Astrocyte (in vitro differentiated cells and primary cell): ENCODE data around the gene DNAJC22. TPM values are rescaled to one million over a fixed set of nuclear protein-coding genes. Genes with fewer than 3 reads are reported as not detected.

Source experiments
- DNase-seq: peaks from one replicate; pipeline ENCODE4 v3.0.0-alpha.2; 2010; ENCODE audit warnings: low read depth
- FAIRE-seq: peaks from 2 replicates; lab custom pipeline; 2011; peaks lifted over from hg19 to GRCh38; lab: Jason Lieb, UNC
- H2AFZ ChIP-seq: 2 replicates; pipeline ENCODE4 v1.6.0; 2012; ENCODE audit warnings: low read depth, low read length, inconsistent platforms
- H3K27ac ChIP-seq: 2 replicates; pipeline ENCODE4 v1.5.1; 2011; ENCODE audit warnings: low read depth, low read length, inconsistent platforms
- H3K27me3 ChIP-seq: 2 replicates; pipeline ENCODE4 v1.6.0; 2011; ENCODE audit warnings: low read length, inconsistent platforms; ENCODE audit not compliant: insufficient read depth
- H3K36me3 ChIP-seq: 2 replicates; pipeline ENCODE4 v1.5.1; 2011; ENCODE audit warnings: low read length, inconsistent platforms; ENCODE audit not compliant: insufficient read depth
- H3K4me1 ChIP-seq: 2 replicates; pipeline ENCODE4 v1.5.1; 2011; ENCODE audit warnings: low read length, inconsistent platforms; ENCODE audit not compliant: insufficient read depth
- H3K4me2 ChIP-seq: 2 replicates; pipeline ENCODE4 v1.6.0; 2012; ENCODE audit warnings: low read length, inconsistent platforms
- H3K4me3 ChIP-seq: 2 replicates; pipeline ENCODE4 v1.5.1; 2011; ENCODE audit warnings: low read depth, mild to moderate bottlenecking, low read length, inconsistent platforms; ENCODE audit not compliant: insufficient read depth
- H3K79me2 ChIP-seq: 2 replicates; pipeline ENCODE4 v1.6.0; 2012; ENCODE audit warnings: mild to moderate bottlenecking, low read length, inconsistent platforms; ENCODE audit not compliant: insufficient read depth
- H3K9ac ChIP-seq: 2 replicates; pipeline ENCODE4 v1.6.0; 2012; ENCODE audit warnings: mild to moderate bottlenecking, low read length, inconsistent platforms
- H3K9me3 ChIP-seq: 2 replicates; pipeline ENCODE4 v1.5.1; 2012; ENCODE audit warnings: low read depth, mild to moderate bottlenecking, low read length, inconsistent platforms; ENCODE audit not compliant: insufficient read depth
- H4K20me1 ChIP-seq: 2 replicates; pipeline ENCODE4 v1.6.0; 2012; ENCODE audit warnings: low read length, inconsistent platforms; ENCODE audit not compliant: insufficient read depth
- H3K27ac Mint-ChIP-seq: one replicate; pipeline ENCODE4 v1.8.0; 2021; ENCODE audit warnings: mild to moderate bottlenecking, mixed read lengths; ENCODE audit not compliant: unreplicated experiment
- H3K27me3 Mint-ChIP-seq: one replicate; pipeline ENCODE4 v1.8.0; 2021; ENCODE audit warnings: low read depth, mixed read lengths; ENCODE audit not compliant: unreplicated experiment
- H3K36me3 Mint-ChIP-seq: one replicate; pipeline ENCODE4 v1.8.0; 2021; ENCODE audit warnings: low read depth, mixed read lengths; ENCODE audit not compliant: unreplicated experiment
- H3K4me1 Mint-ChIP-seq: one replicate; pipeline ENCODE4 v1.8.0; 2021; ENCODE audit warnings: low read depth, mixed read lengths; ENCODE audit not compliant: unreplicated experiment
- H3K4me3 Mint-ChIP-seq: one replicate; pipeline ENCODE4 v1.8.0; 2021; ENCODE audit warnings: mild to moderate bottlenecking, moderate library complexity, mixed read lengths; ENCODE audit not compliant: unreplicated experiment
- H3K9me3 Mint-ChIP-seq: one replicate; pipeline ENCODE4 v1.8.0; 2021; ENCODE audit warnings: mild to moderate bottlenecking, mixed read lengths; ENCODE audit not compliant: unreplicated experiment
- EZH2 ChIP-seq: IDR thresholded peaks from 2 replicates; pipeline ENCODE4 v1.6.1; 2012; ENCODE audit warnings: mild to moderate bottlenecking, low read length, inconsistent platforms; ENCODE audit not compliant: insufficient read depth
- total RNA-seq: library from RNA; stranded (reverse); gene quantifications from 2 replicates; pipeline ENCODE4 v1.2.1, GENCODE V29; 2021
- TF ChIP-seq, protein P1 (sequence below): IDR thresholded peaks from 2 replicates; pipeline ENCODE4 v1.5.1; 2011; ENCODE audit warnings: low read depth, mild to moderate bottlenecking, inconsistent platforms, low read length, moderate library complexity; ENCODE audit not compliant: insufficient read depth

The DNAJC22 gene
- total RNA-seq, 1 donor from 2014 or later = 0.52 TPM

DNA sequence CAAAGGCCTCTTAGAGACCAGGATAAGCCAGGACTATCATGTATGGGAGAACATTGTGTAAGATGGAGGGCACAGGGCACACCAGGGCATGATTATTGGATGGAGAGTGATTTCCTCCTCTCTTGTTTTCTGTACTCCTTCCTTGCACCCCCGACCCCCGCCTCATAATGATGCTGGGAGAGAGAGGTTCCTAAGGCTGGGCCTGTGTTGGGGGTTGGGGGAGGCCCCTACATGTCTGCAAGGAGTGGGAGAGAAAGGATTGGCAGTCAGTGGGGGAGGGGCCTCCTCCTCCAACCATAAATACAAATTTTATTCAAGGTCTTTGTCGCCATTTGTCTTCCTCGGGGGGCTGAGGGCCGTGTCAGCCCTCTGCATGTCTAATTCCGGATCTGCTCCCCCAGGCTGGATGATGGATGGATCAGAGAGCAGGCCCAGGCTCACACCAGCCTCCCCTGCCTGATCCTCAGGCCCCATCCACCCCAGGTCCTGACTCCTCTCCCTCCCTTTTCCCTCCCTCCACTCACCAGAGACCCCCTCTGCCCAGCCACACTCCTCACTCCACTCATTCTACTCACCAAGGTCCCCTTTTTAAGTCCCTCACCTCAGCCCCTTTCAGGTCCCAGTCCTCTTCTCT is 7.7 kb upstream of the DNAJC22 start:
- Histone ChIP-seq H3K4me2 (no peak overlapping the region), H3K9ac (no peak overlapping the region), H3K27me3 (peaks cover 82% of the 10 kb centered on the region), H3K4me1 (peaks cover 13% of the 10 kb centered on the region), H3K4me3 (no peak overlapping the region), H3K79me2 (no peaks in the 10 kb centered on the region), H4K20me1 (no peaks in the 10 kb centered on the region), H3K36me3 (no peaks in the 10 kb centered on the region), H3K27ac (no peak overlapping the region), H2AFZ (no peak overlapping the region), H3K9me3 (peaks cover 3% of the 10 kb centered on the region)
- no peak for TF ChIP-seq EZH2
- TF ChIP-seq, protein P1, sequence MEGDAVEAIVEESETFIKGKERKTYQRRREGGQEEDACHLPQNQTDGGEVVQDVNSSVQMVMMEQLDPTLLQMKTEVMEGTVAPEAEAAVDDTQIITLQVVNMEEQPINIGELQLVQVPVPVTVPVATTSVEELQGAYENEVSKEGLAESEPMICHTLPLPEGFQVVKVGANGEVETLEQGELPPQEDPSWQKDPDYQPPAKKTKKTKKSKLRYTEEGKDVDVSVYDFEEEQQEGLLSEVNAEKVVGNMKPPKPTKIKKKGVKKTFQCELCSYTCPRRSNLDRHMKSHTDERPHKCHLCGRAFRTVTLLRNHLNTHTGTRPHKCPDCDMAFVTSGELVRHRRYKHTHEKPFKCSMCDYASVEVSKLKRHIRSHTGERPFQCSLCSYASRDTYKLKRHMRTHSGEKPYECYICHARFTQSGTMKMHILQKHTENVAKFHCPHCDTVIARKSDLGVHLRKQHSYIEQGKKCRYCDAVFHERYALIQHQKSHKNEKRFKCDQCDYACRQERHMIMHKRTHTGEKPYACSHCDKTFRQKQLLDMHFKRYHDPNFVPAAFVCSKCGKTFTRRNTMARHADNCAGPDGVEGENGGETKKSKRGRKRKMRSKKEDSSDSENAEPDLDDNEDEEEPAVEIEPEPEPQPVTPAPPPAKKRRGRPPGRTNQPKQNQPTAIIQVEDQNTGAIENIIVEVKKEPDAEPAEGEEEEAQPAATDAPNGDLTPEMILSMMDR = no peak
- H3K9me3 Mint-ChIP-seq = peaks cover 12% of the 10 kb centered on the region
- peaks cover 3% of the 10 kb centered on the region for H3K4me1 Mint-ChIP-seq
- DNase-seq (no peak), FAIRE-seq (no peak)
- peaks cover 85% of the 10 kb centered on the region for H3K27me3 Mint-ChIP-seq
- H3K36me3 Mint-ChIP-seq = peaks cover 9% of the 10 kb centered on the region
- no peak overlapping the region for H3K4me3 Mint-ChIP-seq
- H3K27ac Mint-ChIP-seq = no peak overlapping the region

DNA sequence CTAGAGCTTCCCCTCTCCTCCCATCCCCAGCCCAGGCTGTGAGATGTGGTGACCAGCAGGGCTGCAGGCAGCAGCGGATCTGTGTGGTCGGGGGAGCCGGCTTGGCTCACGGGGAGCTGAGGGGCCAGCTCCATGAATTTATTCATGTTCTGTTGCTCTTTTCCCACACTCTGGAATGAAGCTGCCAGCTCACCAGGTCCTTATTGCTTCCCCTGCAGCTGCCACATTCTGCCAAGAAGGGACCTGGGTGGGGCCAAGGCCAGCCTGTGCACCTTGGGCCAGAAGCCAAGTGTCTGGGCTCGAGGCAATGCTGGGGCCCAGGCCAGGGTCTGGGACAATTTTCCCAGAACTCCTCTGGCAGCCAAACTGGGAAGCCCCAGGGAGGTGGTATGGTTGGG is 7.2 kb upstream of the DNAJC22 start:
- H4K20me1 ChIP-seq = no peaks in the 10 kb centered on the region
- Mint-ChIP-seq H3K36me3 (peaks cover 9% of the 10 kb centered on the region), H3K27me3 (peaks cover 86% of the 10 kb centered on the region), H3K9me3 (peaks cover 12% of the 10 kb centered on the region), H3K27ac (no peak overlapping the region), H3K4me3 (no peak overlapping the region), H3K4me1 (peaks cover 3% of the 10 kb centered on the region)
- peaks cover 3% of the 10 kb centered on the region for H3K9me3 ChIP-seq
- no peak overlapping the region for H3K27ac ChIP-seq
- TF ChIP-seq, protein P1 = no peak
- no peak for TF ChIP-seq EZH2
- no peak overlapping the region for H2AFZ ChIP-seq
- FAIRE-seq (no peak), DNase-seq (no peak)
- H3K4me3 ChIP-seq = no peak overlapping the region
- peaks cover 13% of the 10 kb centered on the region for H3K4me1 ChIP-seq
- H3K27me3 ChIP-seq = peaks cover 82% of the 10 kb centered on the region
- H3K4me2 ChIP-seq = no peak overlapping the region
- no peaks in the 10 kb centered on the region for H3K79me2 ChIP-seq
- H3K36me3 ChIP-seq = no peaks in the 10 kb centered on the region
- no peak overlapping the region for H3K9ac ChIP-seq
